ENCODE data around the gene TIGD3.
"Not testable (repeated sequence)": the region's sequence is repeated elsewhere in the genome, so short reads cannot be mapped to it uniquely, and the experiment has no call there.

TIGD3 gene

GRCh38 chr11:65329478-65329877, 25.1 kb upstream of the TIGD3 start:
- H3K4me3 ChIP-seq (ENCODE audit: low read length) = no peak overlapping the region
- peak overlapping the region; percentile 57 for H3K9ac ChIP-seq (ENCODE audit: low read length)
- no peak for DNase-seq (ENCODE audit: low read depth)
- H3K9me3 ChIP-seq (ENCODE audit: control insufficient read depth, low read length) = no peaks in the 10 kb centered on the region
- no peaks in the 10 kb centered on the region for H3K36me3 ChIP-seq (ENCODE audit: control insufficient read depth, insufficient read depth, low read length, severe bottlenecking)
- H3K27me3 ChIP-seq (replicated peaks; ENCODE audit: control insufficient read depth, insufficient read depth, low read length) = no peaks in the 10 kb centered on the region
- H3K4me1 ChIP-seq (ENCODE audit: control insufficient read depth, insufficient read depth, low read length) = peaks cover 15% of the 10 kb centered on the region

GRCh38 chr11:65329944-65330403, 24.6 kb upstream of the TIGD3 start:
- H3K4me1 ChIP-seq (ENCODE audit: control insufficient read depth, insufficient read depth, low read length) = peaks cover 19% of the 10 kb centered on the region
- peak; percentile 99 for DNase-seq (ENCODE audit: low read depth)
- peak overlapping the region; percentile 57 for H3K9ac ChIP-seq (ENCODE audit: low read length)
- no peaks in the 10 kb centered on the region for H3K27me3 ChIP-seq (replicated peaks; ENCODE audit: control insufficient read depth, insufficient read depth, low read length)
- no peaks in the 10 kb centered on the region for H3K36me3 ChIP-seq (ENCODE audit: control insufficient read depth, insufficient read depth, low read length, severe bottlenecking)
- H3K9me3 ChIP-seq (ENCODE audit: control insufficient read depth, low read length) = no peaks in the 10 kb centered on the region
- no peak overlapping the region for H3K4me3 ChIP-seq (ENCODE audit: low read length)

- H3K27me3 ChIP-seq (replicated peaks; ENCODE audit: control insufficient read depth, insufficient read depth, low read length) = no peaks in the 10 kb centered on the region
- no peak for DNase-seq (ENCODE audit: low read depth)
These were observed 24.0 kb upstream of the TIGD3 start for GRCh38 chr11:65330544-65330943.

GRCh38 chr11:65332591-65332990, 22.0 kb upstream of the TIGD3 start:
- peaks cover 25% of the 10 kb centered on the region for H3K4me1 ChIP-seq (ENCODE audit: control insufficient read depth, insufficient read depth, low read length)
- DNase-seq (ENCODE audit: low read depth); H3K4me3 ChIP-seq (ENCODE audit: low read length); H3K27me3 ChIP-seq (replicated peaks; ENCODE audit: control insufficient read depth, insufficient read depth, low read length); H3K9ac ChIP-seq (ENCODE audit: low read length); H3K9me3 ChIP-seq (ENCODE audit: control insufficient read depth, low read length); H3K36me3 ChIP-seq (ENCODE audit: control insufficient read depth, insufficient read depth, low read length, severe bottlenecking): not testable (repeated sequence)

More at GRCh38 chr11:65330544-65330943, 24.0 kb upstream of the TIGD3 start:
- Histone ChIP-seq H3K4me3 (ENCODE audit: low read length) (no peak overlapping the region), H3K9me3 (ENCODE audit: control insufficient read depth, low read length) (no peaks in the 10 kb centered on the region), H3K4me1 (ENCODE audit: control insufficient read depth, insufficient read depth, low read length) (peaks cover 25% of the 10 kb centered on the region), H3K9ac (ENCODE audit: low read length) (no peak overlapping the region), H3K36me3 (ENCODE audit: control insufficient read depth, insufficient read depth, low read length, severe bottlenecking) (no peaks in the 10 kb centered on the region)

- no peaks in the 10 kb centered on the region for H3K9me3 ChIP-seq (ENCODE audit: control insufficient read depth, low read length)
- DNase-seq (ENCODE audit: low read depth) = peak; percentile 47
- H3K4me1 ChIP-seq (ENCODE audit: control insufficient read depth, insufficient read depth, low read length) = peaks cover 12% of the 10 kb centered on the region
- H3K36me3 ChIP-seq (ENCODE audit: control insufficient read depth, insufficient read depth, low read length, severe bottlenecking) = peaks cover 9% of the 10 kb centered on the region
- H3K27me3 ChIP-seq (replicated peaks; ENCODE audit: control insufficient read depth, insufficient read depth, low read length) = no peaks in the 10 kb centered on the region
- H3K9ac ChIP-seq (ENCODE audit: low read length) = peak overlapping the region; percentile 99
- peak overlapping the region; percentile 98 for H3K4me3 ChIP-seq (ENCODE audit: low read length)
These were observed 19.8 kb upstream of the TIGD3 start for GRCh38 chr11:65334696-65335295.

- H3K9me3 ChIP-seq (ENCODE audit: control insufficient read depth, low read length) = no peaks in the 10 kb centered on the region
- H3K4me3 ChIP-seq (ENCODE audit: low read length) = no peak overlapping the region
- DNase-seq (ENCODE audit: low read depth) = no peak
These were observed 15.9 kb upstream of the TIGD3 start for GRCh38 chr11:65338676-65339075.

GRCh38 chr11:65340226-65340625, 14.3 kb upstream of the TIGD3 start:
- peak overlapping the region; percentile 4 for H3K9ac ChIP-seq (ENCODE audit: low read length)
- H3K9me3 ChIP-seq (ENCODE audit: control insufficient read depth, low read length) = no peaks in the 10 kb centered on the region
- H3K4me1 ChIP-seq (ENCODE audit: control insufficient read depth, insufficient read depth, low read length) = peaks cover 4% of the 10 kb centered on the region
- H3K27me3 ChIP-seq (replicated peaks; ENCODE audit: control insufficient read depth, insufficient read depth, low read length) = no peaks in the 10 kb centered on the region
- H3K36me3 ChIP-seq (ENCODE audit: control insufficient read depth, insufficient read depth, low read length, severe bottlenecking) = peaks cover 61% of the 10 kb centered on the region
- no peak for DNase-seq (ENCODE audit: low read depth)
- H3K4me3 ChIP-seq (ENCODE audit: low read length) = no peak overlapping the region

More at GRCh38 chr11:65338676-65339075, 15.9 kb upstream of the TIGD3 start:
- Histone ChIP-seq H3K9ac (ENCODE audit: low read length) (no peak overlapping the region), H3K36me3 (ENCODE audit: control insufficient read depth, insufficient read depth, low read length, severe bottlenecking) (peaks cover 46% of the 10 kb centered on the region), H3K4me1 (ENCODE audit: control insufficient read depth, insufficient read depth, low read length) (peaks cover 11% of the 10 kb centered on the region), H3K27me3 (replicated peaks; ENCODE audit: control insufficient read depth, insufficient read depth, low read length) (no peaks in the 10 kb centered on the region)

- peaks cover 78% of the 10 kb centered on the region for H3K36me3 ChIP-seq (ENCODE audit: control insufficient read depth, insufficient read depth, low read length, severe bottlenecking)
These were observed 12.7 kb upstream of the TIGD3 start for GRCh38 chr11:65341856-65342255.

GRCh38 chr11:65351511-65351910, 3.0 kb upstream of the TIGD3 start:
- Histone ChIP-seq H3K4me3 (ENCODE audit: low read length) (no peak overlapping the region), H3K4me1 (ENCODE audit: control insufficient read depth, insufficient read depth, low read length) (peaks cover 9% of the 10 kb centered on the region), H3K36me3 (ENCODE audit: control insufficient read depth, insufficient read depth, low read length, severe bottlenecking) (peaks cover 66% of the 10 kb centered on the region), H3K9ac (ENCODE audit: low read length) (no peak overlapping the region), H3K9me3 (ENCODE audit: control insufficient read depth, low read length) (no peaks in the 10 kb centered on the region), H3K27me3 (replicated peaks; ENCODE audit: control insufficient read depth, insufficient read depth, low read length) (peaks cover 7% of the 10 kb centered on the region)
- no peak for DNase-seq (ENCODE audit: low read depth)

More at GRCh38 chr11:65341856-65342255, 12.7 kb upstream of the TIGD3 start:
- DNase-seq (ENCODE audit: low read depth) = no peak
- H3K4me1 ChIP-seq (ENCODE audit: control insufficient read depth, insufficient read depth, low read length) = no peaks in the 10 kb centered on the region
- H3K9me3 ChIP-seq (ENCODE audit: control insufficient read depth, low read length) = no peaks in the 10 kb centered on the region
- no peak overlapping the region for H3K4me3 ChIP-seq (ENCODE audit: low read length)
- H3K27me3 ChIP-seq (replicated peaks; ENCODE audit: control insufficient read depth, insufficient read depth, low read length) = no peaks in the 10 kb centered on the region
- no peak overlapping the region for H3K9ac ChIP-seq (ENCODE audit: low read length)

GRCh38 chr11:65352783-65353182, 1.8 kb upstream of the TIGD3 start:
- Histone ChIP-seq H3K27me3 (replicated peaks; ENCODE audit: control insufficient read depth, insufficient read depth, low read length) (peaks cover 12% of the 10 kb centered on the region), H3K4me1 (ENCODE audit: control insufficient read depth, insufficient read depth, low read length) (peaks cover 13% of the 10 kb centered on the region), H3K36me3 (ENCODE audit: control insufficient read depth, insufficient read depth, low read length, severe bottlenecking) (peaks cover 55% of the 10 kb centered on the region), H3K9ac (ENCODE audit: low read length) (no peak overlapping the region), H3K9me3 (ENCODE audit: control insufficient read depth, low read length) (no peaks in the 10 kb centered on the region), H3K4me3 (ENCODE audit: low read length) (no peak overlapping the region)
- DNase-seq (ENCODE audit: low read depth) = peak; percentile 48

GRCh38 chr11:65353376-65353775, 1.2 kb upstream of the TIGD3 start:
- Histone ChIP-seq H3K4me1 (ENCODE audit: control insufficient read depth, insufficient read depth, low read length) (peaks cover 16% of the 10 kb centered on the region), H3K27me3 (replicated peaks; ENCODE audit: control insufficient read depth, insufficient read depth, low read length) (peaks cover 12% of the 10 kb centered on the region), H3K9me3 (ENCODE audit: control insufficient read depth, low read length) (no peaks in the 10 kb centered on the region), H3K36me3 (ENCODE audit: control insufficient read depth, insufficient read depth, low read length, severe bottlenecking) (peaks cover 49% of the 10 kb centered on the region), H3K9ac (ENCODE audit: low read length) (peak overlapping the region; percentile 55), H3K4me3 (ENCODE audit: low read length) (peak overlapping the region; percentile 81)
- no peak for DNase-seq (ENCODE audit: low read depth)

GRCh38 chr11:65353900-65354264, 669 bp upstream of the TIGD3 start:
- no peaks in the 10 kb centered on the region for H3K9me3 ChIP-seq (ENCODE audit: control insufficient read depth, low read length)
- H3K27me3 ChIP-seq (replicated peaks; ENCODE audit: control insufficient read depth, insufficient read depth, low read length) = peaks cover 12% of the 10 kb centered on the region
- H3K4me1 ChIP-seq (ENCODE audit: control insufficient read depth, insufficient read depth, low read length) = peaks cover 16% of the 10 kb centered on the region
- DNase-seq (ENCODE audit: low read depth) = no peak
- peaks cover 44% of the 10 kb centered on the region for H3K36me3 ChIP-seq (ENCODE audit: control insufficient read depth, insufficient read depth, low read length, severe bottlenecking)
- peak overlapping the region; percentile 55 for H3K9ac ChIP-seq (ENCODE audit: low read length)
- peak overlapping the region; percentile 81 for H3K4me3 ChIP-seq (ENCODE audit: low read length)

Data from adipocyte (in vitro differentiated cells).